ENCODE measurements around the gene SLFN13. TPM values are rescaled to one million over a fixed set of nuclear protein-coding genes. Genes with fewer than 3 reads are reported as not detected.
"Not testable (repeated sequence)": the region's sequence is repeated elsewhere in the genome, so short reads cannot be mapped to it uniquely, and the experiment has no call there.

Gene SLFN13
- total RNA-seq, 1 donor, result 2.5 TPM

DNA sequence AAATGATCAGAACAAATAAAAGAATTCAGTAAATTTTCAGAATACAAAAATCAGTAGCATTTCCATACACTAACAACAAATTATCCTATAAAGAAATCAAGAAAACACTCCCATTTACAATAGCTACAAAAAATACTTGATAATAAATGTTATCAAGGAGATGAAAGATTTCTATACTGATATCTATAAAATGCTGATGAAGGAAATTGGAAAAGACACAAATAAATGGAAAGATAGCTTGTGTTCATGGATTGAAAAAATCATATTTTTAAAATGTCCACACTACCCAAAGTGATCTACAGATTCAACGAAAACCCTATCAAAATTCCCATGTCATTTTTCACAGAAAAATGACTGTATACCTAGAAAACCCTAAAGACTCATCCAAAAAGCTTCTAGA is 34.3 kb downstream of the SLFN13 start:
- Histone ChIP-seq H2AFZ (ENCODE audit: low read length) (no peak overlapping the region), H3K79me2 (ENCODE audit: insufficient read depth, low read length) (peaks cover 32% of the 10 kb centered on the region)
- TF ChIP-seq, protein P1, sequence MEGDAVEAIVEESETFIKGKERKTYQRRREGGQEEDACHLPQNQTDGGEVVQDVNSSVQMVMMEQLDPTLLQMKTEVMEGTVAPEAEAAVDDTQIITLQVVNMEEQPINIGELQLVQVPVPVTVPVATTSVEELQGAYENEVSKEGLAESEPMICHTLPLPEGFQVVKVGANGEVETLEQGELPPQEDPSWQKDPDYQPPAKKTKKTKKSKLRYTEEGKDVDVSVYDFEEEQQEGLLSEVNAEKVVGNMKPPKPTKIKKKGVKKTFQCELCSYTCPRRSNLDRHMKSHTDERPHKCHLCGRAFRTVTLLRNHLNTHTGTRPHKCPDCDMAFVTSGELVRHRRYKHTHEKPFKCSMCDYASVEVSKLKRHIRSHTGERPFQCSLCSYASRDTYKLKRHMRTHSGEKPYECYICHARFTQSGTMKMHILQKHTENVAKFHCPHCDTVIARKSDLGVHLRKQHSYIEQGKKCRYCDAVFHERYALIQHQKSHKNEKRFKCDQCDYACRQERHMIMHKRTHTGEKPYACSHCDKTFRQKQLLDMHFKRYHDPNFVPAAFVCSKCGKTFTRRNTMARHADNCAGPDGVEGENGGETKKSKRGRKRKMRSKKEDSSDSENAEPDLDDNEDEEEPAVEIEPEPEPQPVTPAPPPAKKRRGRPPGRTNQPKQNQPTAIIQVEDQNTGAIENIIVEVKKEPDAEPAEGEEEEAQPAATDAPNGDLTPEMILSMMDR (IDR thresholded peaks at IDR 0.05; ENCODE audit: extremely low read depth, low read depth, low read length), result no peak

DNA sequence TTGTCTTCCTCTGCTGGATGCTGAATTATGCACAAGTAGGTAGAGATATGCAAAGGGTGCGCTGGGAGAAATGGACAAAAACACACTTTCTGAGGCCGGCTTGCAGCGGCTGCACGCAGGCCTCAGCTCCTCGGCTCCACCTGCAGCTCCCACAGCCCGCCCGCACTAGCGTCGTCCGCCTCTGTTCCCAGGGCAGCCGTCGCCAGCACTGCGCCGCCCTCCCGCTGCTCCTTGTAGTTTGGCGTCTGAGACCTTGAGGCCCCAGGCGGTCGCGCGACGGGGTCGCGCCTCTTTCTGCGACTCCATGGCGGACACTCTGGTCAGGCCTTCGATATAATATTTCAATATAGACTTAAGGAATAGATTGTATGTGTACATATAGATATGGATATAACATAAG is 41.0 kb downstream of the SLFN13 start:
- TF ChIP-seq, protein P1 (IDR thresholded peaks at IDR 0.05; ENCODE audit: extremely low read depth, low read depth, low read length), result no peak
- Histone ChIP-seq H3K79me2 (ENCODE audit: insufficient read depth, low read length) (no peaks in the 10 kb centered on the region), H3K4me1 (ENCODE audit: insufficient read depth, low read length) (no peaks in the 10 kb centered on the region), H3K4me2 (ENCODE audit: insufficient read depth, low read length) (no peak overlapping the region), H3K27ac (ENCODE audit: low read depth, low read length) (no peak overlapping the region), H3K9me3 (ENCODE audit: low read depth, low read length) (no peaks in the 10 kb centered on the region), H2AFZ (ENCODE audit: low read length) (no peak overlapping the region), H4K20me1 (ENCODE audit: insufficient read depth, low read length) (no peaks in the 10 kb centered on the region), H3K27me3 (ENCODE audit: insufficient read depth, low read length) (no peaks in the 10 kb centered on the region), H3K4me3 (ENCODE audit: insufficient read depth, low read length) (no peak overlapping the region), H3K36me3 (ENCODE audit: insufficient read depth, low read length) (peaks cover 16% of the 10 kb centered on the region)
- no peak for DNase-seq (ENCODE audit: insufficient read length, low spot score, missing footprints)

More for the DNA sequence above, 34.3 kb downstream of the SLFN13 start:
- Histone ChIP-seq H3K27ac (ENCODE audit: low read depth, low read length) (no peak overlapping the region), H3K9me3 (ENCODE audit: low read depth, low read length) (no peaks in the 10 kb centered on the region), H3K4me2 (ENCODE audit: insufficient read depth, low read length) (no peak overlapping the region), H3K4me3 (ENCODE audit: insufficient read depth, low read length) (no peak overlapping the region), H3K4me1 (ENCODE audit: insufficient read depth, low read length) (no peaks in the 10 kb centered on the region), H3K27me3 (ENCODE audit: insufficient read depth, low read length) (no peaks in the 10 kb centered on the region), H4K20me1 (ENCODE audit: insufficient read depth, low read length) (no peaks in the 10 kb centered on the region), H3K36me3 (ENCODE audit: insufficient read depth, low read length) (peaks cover 18% of the 10 kb centered on the region)
- no peak for DNase-seq (ENCODE audit: insufficient read length, low spot score, missing footprints)

DNA sequence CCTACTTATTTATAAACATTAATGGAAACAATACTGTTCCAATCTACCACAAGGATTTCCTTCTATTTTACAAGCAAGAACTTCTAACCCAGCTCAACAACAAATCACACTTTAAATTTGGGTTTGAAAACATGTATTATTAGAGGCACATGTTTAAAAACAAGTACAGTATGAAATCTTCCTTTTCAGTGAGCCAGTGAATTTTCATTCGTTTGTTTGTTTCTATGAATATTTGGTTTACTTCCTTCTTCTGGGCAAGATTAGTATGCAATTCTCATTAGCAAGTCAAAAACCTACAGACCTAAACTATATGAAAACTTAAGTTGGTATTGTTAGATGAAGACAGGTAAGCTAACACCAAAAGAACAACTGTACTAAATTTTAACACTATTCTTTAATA is 42.0 kb downstream of the SLFN13 start:
- Histone ChIP-seq H3K79me2 (ENCODE audit: insufficient read depth, low read length) (no peaks in the 10 kb centered on the region), H3K4me1 (ENCODE audit: insufficient read depth, low read length) (no peaks in the 10 kb centered on the region), H2AFZ (ENCODE audit: low read length) (no peak overlapping the region), H3K36me3 (ENCODE audit: insufficient read depth, low read length) (peaks cover 16% of the 10 kb centered on the region), H4K20me1 (ENCODE audit: insufficient read depth, low read length) (no peaks in the 10 kb centered on the region), H3K4me3 (ENCODE audit: insufficient read depth, low read length) (no peak overlapping the region), H3K9me3 (ENCODE audit: low read depth, low read length) (no peaks in the 10 kb centered on the region), H3K27ac (ENCODE audit: low read depth, low read length) (no peak overlapping the region), H3K4me2 (ENCODE audit: insufficient read depth, low read length) (no peak overlapping the region), H3K27me3 (ENCODE audit: insufficient read depth, low read length) (no peaks in the 10 kb centered on the region)
- TF ChIP-seq, protein P1 (IDR thresholded peaks at IDR 0.05; ENCODE audit: extremely low read depth, low read depth, low read length), result no peak
- no peak for DNase-seq (ENCODE audit: insufficient read length, low spot score, missing footprints)

DNA sequence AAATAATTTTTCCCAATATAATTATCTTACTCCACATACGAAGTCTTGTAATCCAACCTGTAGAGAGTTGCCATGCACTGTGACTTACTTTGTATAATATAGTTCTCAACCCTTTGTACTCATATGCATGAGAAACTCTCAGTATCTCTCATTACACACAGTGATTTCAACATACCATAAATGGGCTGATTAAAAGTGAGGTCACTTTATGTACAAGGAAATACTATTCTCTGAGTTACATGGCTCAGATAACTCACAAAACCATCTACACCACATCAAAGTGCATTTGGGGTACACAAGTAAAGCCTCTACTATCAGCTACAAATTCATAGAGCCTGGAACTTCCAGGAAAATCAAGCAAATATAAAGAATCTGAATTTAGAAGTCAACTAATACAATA is 44.2 kb downstream of the SLFN13 start:
- TF ChIP-seq, protein P1 (IDR thresholded peaks at IDR 0.05; ENCODE audit: extremely low read depth, low read depth, low read length), result no peak
- no peaks in the 10 kb centered on the region for H3K79me2 ChIP-seq (ENCODE audit: insufficient read depth, low read length)
- peaks cover 8% of the 10 kb centered on the region for H3K36me3 ChIP-seq (ENCODE audit: insufficient read depth, low read length)
- H3K4me3 ChIP-seq (ENCODE audit: insufficient read depth, low read length), result no peak overlapping the region
- H3K4me2 ChIP-seq (ENCODE audit: insufficient read depth, low read length), result no peak overlapping the region
- H3K27ac ChIP-seq (ENCODE audit: low read depth, low read length), result no peak overlapping the region
- no peaks in the 10 kb centered on the region for H3K27me3 ChIP-seq (ENCODE audit: insufficient read depth, low read length)
- H3K4me1 ChIP-seq (ENCODE audit: insufficient read depth, low read length), result no peaks in the 10 kb centered on the region
- no peaks in the 10 kb centered on the region for H4K20me1 ChIP-seq (ENCODE audit: insufficient read depth, low read length)
- no peak overlapping the region for H2AFZ ChIP-seq (ENCODE audit: low read length)
- no peaks in the 10 kb centered on the region for H3K9me3 ChIP-seq (ENCODE audit: low read depth, low read length)
- no peak for DNase-seq (ENCODE audit: insufficient read length, low spot score, missing footprints)

DNA sequence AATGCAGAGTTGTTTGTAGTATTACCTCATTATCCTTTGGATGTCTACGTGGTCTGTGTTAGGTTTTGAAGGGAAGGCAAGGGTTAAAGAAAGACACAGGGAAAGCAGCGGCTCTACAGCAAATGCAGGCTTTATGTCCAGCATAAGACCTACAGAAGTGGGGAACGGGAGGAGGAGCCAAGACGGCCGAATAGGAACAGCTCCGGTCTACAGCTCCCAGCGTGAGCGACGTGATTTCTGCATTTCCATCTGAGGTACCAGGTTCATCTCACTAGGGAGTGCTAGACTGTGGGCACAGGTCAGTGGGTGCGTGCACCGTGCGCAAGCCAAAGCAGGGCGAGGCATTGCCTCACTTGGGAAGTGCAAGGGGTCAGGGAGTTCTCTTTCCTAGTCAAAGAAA is 54.8 kb downstream of the SLFN13 start:
- H3K4me1 ChIP-seq (ENCODE audit: insufficient read depth, low read length); H3K4me3 ChIP-seq (ENCODE audit: insufficient read depth, low read length); H2AFZ ChIP-seq (ENCODE audit: low read length); H4K20me1 ChIP-seq (ENCODE audit: insufficient read depth, low read length); H3K36me3 ChIP-seq (ENCODE audit: insufficient read depth, low read length); H3K27ac ChIP-seq (ENCODE audit: low read depth, low read length); H3K4me2 ChIP-seq (ENCODE audit: insufficient read depth, low read length); H3K9me3 ChIP-seq (ENCODE audit: low read depth, low read length); H3K79me2 ChIP-seq (ENCODE audit: insufficient read depth, low read length); DNase-seq (ENCODE audit: insufficient read length, low spot score, missing footprints); H3K27me3 ChIP-seq (ENCODE audit: insufficient read depth, low read length): not testable (repeated sequence)
